ENCODE measurements around the gene KRT81.

DNA sequence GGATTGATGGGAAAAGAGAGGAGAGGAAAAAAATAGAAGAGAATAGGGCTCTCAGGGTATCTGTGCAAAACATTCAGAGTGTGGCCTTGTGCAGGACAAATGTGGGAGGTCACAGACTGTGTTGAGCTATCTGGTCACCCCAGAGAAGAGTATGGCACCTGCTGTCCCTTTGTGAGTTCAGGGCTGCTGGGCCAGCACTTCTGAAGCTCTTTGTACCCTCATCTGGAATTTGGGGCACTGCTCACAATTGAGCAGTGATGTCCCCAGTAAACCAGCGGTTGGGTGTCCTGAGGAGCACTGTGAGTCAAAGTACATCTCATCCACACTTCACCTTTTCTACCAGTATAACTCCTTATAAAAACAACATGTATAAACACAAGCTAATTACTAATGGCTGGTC lies 2.6 kb upstream of the KRT81 start:
- TF ChIP-seq, protein P1, sequence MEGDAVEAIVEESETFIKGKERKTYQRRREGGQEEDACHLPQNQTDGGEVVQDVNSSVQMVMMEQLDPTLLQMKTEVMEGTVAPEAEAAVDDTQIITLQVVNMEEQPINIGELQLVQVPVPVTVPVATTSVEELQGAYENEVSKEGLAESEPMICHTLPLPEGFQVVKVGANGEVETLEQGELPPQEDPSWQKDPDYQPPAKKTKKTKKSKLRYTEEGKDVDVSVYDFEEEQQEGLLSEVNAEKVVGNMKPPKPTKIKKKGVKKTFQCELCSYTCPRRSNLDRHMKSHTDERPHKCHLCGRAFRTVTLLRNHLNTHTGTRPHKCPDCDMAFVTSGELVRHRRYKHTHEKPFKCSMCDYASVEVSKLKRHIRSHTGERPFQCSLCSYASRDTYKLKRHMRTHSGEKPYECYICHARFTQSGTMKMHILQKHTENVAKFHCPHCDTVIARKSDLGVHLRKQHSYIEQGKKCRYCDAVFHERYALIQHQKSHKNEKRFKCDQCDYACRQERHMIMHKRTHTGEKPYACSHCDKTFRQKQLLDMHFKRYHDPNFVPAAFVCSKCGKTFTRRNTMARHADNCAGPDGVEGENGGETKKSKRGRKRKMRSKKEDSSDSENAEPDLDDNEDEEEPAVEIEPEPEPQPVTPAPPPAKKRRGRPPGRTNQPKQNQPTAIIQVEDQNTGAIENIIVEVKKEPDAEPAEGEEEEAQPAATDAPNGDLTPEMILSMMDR (IDR thresholded peaks at IDR 0.05; ENCODE audit: insufficient read depth, low read depth, low read length), result no peak
- no peak for TF ChIP-seq EZH2 (IDR thresholded peaks at IDR 0.05; ENCODE audit: insufficient read depth, low read length)

Data from astrocyte (in vitro differentiated cells and primary cell).